Lung (tissue), 12 donors: ENCODE data around the gene CRABP2. TPM values are rescaled to one million over a fixed set of nuclear protein-coding genes. Genes with fewer than 3 reads are reported as not detected.

ENCODE experiments used
- ATAC-seq: fragments of 200-7000 bp; cut with Tn5 transposase; one replicate; pipeline ENCODE4 v1.9.1; 2020; ENCODE audit warnings: moderate number of reproducible peaks; ENCODE audit not compliant: insufficient read depth, low FRiP score
- DNase-seq, 3 donors: peaks; one replicate each; pipeline ENCODE4 v3.0.0-alpha.2; 2013 to 2017
- H3K27ac ChIP-seq, 2 donors: one replicate each; pipeline ENCODE4 v1.5.1; 2013; ENCODE audit warnings: mild to moderate bottlenecking in 2 of 2, moderate library complexity in 2 of 2, control low read depth in 1 of 2, inconsistent platforms in 1 of 2, low read depth in 1 of 2, low read length in 1 of 2
- H3K27me3 ChIP-seq, 3 donors: one replicate each; pipeline ENCODE4 v1.5.1; 2013; ENCODE audit warnings: low read length in 2 of 3; ENCODE audit not compliant: control insufficient read depth in 3 of 3, insufficient read depth in 3 of 3
- H3K36me3 ChIP-seq, 4 donors: one replicate each; pipeline ENCODE4 v1.5.1; 2013; ENCODE audit warnings: low read length in 4 of 4, mild to moderate bottlenecking in 1 of 4, moderate library complexity in 1 of 4; ENCODE audit not compliant: control insufficient read depth in 4 of 4, insufficient read depth in 4 of 4
- H3K4me1 ChIP-seq, 5 donors: one replicate each; pipeline ENCODE4 v1.5.1; 2013; ENCODE audit warnings: low read length in 5 of 5, mild to moderate bottlenecking in 2 of 5, moderate library complexity in 1 of 5; ENCODE audit not compliant: control insufficient read depth in 5 of 5, insufficient read depth in 5 of 5
- H3K4me3 ChIP-seq: one replicate; pipeline ENCODE4 v1.5.1; 2013; ENCODE audit warnings: mild to moderate bottlenecking, control low read depth, moderate library complexity
- H3K9ac ChIP-seq, 2 donors: one replicate each; pipeline ENCODE4 v1.5.1; 2013; ENCODE audit warnings: low read length in 2 of 2, control low read depth in 1 of 2; ENCODE audit not compliant: insufficient read depth in 1 of 2
- H3K9me3 ChIP-seq, 4 donors: one replicate each; pipeline ENCODE4 v1.5.1; 2013; ENCODE audit warnings: low read length in 3 of 4, mild to moderate bottlenecking in 1 of 4, moderate library complexity in 1 of 4; ENCODE audit not compliant: control insufficient read depth in 4 of 4, insufficient read depth in 3 of 4
- WGBS, 2 donors: extraction: QIAGEN DNeasy Blood & Tissue Kit; methylation state at CpG; one replicate each; pipeline ENCODE4 v1.1.7; 2013; 5-methylcytosine and 5-hydroxymethylcytosine counted together
- polyA plus RNA-seq, 2 donors: library from polyadenylated mRNA; stranded (reverse); fragments of 200-250 nt; gene quantifications; one replicate each; pipeline ENCODE4 v1.2.1, GENCODE V29; 2013
- total RNA-seq, 2 donors: library from RNA; depleted of rRNA in 1 of 2; stranded (reverse); fragments of >200 nt in 1 of 2; gene quantifications; one replicate each; pipeline ENCODE4 v1.2.1, GENCODE V29; 2014 to 2021
- TF ChIP-seq, protein P1 (sequence below): IDR thresholded peaks from 2 replicates; pipeline ENCODE4 v1.5.1; 2012; ENCODE audit warnings: mild to moderate bottlenecking; ENCODE audit errors: control extremely low read depth, extremely low read depth
- donor health status: control.
- donor health status: control.
- donor health status: Bipolar disorder and iron deficiency.
- donor health status: healthy.
- donor health status: DM: yes; HTN: yes; CAD: no.

CRABP2 gene
- total and polyA plus RNA-seq, 4 donors = 1.3 to 13.6 (median 4.9) TPM

DNA sequence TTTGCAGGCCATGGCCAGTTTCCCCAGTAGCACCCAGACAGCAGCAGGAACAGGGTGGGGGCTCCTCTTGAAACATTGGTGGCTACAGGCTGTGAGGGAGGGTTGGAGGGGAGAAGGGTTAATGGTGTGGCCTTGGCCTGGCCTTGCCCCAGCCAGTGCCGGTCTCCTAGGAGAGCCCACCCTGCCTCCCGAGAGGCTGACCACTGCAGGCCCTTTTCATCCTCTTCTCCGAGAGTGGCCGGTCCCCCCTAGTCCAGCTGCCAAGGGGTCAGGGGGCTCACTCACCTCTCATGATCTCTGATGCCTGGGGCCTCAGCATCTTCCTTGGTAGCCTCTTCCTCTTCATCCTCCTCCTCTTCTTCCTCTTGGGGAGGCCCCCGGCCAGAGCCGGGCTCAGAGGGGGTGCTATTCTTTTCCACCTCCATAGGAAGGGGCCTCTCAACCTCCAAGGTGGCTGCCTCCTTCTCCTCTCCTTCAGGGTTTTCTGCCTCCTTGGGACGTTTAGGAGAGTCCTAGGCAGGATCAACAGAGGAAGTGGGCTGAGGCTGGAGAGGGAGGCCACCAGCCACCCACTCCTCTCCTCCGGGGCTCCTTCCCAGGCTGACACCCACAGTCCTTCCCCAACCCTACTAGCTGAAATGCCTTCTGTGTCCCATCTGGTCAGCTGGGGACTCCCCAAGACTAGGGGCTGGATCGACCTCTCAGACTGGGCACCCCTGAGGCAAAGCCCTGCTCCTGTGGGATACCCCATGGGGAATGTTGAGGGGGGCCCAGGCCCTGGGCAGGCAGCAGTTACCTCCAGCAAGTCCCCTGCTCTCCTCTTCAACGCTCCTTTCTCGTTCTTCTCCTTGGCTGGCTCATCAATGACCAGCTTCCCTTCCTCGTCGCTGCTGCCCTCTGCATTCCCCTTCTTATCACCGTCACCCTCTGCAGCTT lies 38.3 kb upstream of the CRABP2 start:
- Histone ChIP-seq H3K36me3 (peaks cover 4 to 27% (median 11%) of the 10 kb centered on the region in 4 donors), H3K4me1 (peaks cover 9 to 39% (median 13%) of the 10 kb centered on the region in 5 donors), H3K9me3 (no peaks in the 10 kb centered on the region), H3K4me3 (no peak overlapping the region), H3K27ac (peak overlapping the region in 1 of 2 donors; percentile 26), H3K27me3 (no peaks in the 10 kb centered on the region), H3K9ac (no peak overlapping the region)
- TF ChIP-seq, protein P1, sequence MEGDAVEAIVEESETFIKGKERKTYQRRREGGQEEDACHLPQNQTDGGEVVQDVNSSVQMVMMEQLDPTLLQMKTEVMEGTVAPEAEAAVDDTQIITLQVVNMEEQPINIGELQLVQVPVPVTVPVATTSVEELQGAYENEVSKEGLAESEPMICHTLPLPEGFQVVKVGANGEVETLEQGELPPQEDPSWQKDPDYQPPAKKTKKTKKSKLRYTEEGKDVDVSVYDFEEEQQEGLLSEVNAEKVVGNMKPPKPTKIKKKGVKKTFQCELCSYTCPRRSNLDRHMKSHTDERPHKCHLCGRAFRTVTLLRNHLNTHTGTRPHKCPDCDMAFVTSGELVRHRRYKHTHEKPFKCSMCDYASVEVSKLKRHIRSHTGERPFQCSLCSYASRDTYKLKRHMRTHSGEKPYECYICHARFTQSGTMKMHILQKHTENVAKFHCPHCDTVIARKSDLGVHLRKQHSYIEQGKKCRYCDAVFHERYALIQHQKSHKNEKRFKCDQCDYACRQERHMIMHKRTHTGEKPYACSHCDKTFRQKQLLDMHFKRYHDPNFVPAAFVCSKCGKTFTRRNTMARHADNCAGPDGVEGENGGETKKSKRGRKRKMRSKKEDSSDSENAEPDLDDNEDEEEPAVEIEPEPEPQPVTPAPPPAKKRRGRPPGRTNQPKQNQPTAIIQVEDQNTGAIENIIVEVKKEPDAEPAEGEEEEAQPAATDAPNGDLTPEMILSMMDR = no peak
- WGBS, 2 donors = 84 to 85% methylated on average over 13 to 14 of the region's 14 CpGs
- no peak for DNase-seq
- ATAC-seq = no peak

DNA sequence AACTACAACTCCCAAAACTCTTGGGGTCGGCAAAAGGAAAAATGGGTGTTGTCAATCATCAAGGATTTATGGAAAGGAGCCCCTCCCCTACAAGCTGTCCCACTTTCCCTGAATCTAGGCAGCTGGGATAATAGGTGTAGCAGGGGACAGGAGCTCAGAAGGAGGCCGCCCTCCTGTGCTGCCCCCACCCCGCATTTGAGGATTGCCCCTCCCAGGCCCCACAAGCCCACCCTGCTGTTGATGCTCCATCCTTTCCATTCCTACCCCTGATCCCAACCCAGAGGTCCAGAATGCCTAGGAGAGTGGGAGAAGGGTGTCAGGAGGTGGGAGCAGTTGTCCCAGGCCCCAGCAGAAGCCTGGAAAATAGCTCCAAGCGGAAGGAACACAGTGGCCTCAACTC lies 37.4 kb upstream of the CRABP2 start:
- peaks cover 4 to 30% (median 13%) of the 10 kb centered on the region in 4 donors for H3K36me3 ChIP-seq
- 94 to 97% methylated on average over 4 of the region's 4 CpGs for WGBS, 2 donors
- H3K9ac ChIP-seq = no peak overlapping the region
- H3K4me1 ChIP-seq = peaks cover 4 to 30% (median 5%) of the 10 kb centered on the region in 5 donors
- no peaks in the 10 kb centered on the region for H3K9me3 ChIP-seq
- TF ChIP-seq, protein P1 = no peak
- no peaks in the 10 kb centered on the region for H3K27me3 ChIP-seq
- ATAC-seq (no peak), DNase-seq (no peak)
- no peak overlapping the region for H3K27ac ChIP-seq
- no peak overlapping the region for H3K4me3 ChIP-seq

DNA sequence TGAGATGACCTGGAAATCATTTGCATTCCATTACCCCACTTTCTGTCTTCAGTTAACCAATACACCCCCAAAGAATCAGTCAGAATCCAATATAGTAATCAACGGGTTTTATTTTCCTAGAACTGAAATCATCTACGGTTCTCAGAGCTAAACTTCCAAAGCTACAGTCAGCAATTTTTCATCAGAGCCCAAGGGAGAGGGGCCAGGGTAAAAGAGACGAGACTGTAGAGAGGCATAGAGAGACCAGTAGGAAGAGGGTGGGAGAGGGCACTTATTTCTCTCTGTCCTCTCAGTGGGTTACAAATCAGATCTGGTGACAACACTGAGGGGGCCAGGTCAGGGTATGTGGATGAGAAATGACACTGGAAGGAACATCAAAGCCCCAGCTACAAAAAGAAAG lies 36.6 kb upstream of the CRABP2 start:
- H3K27me3 ChIP-seq = no peaks in the 10 kb centered on the region
- DNase-seq (no peak), ATAC-seq (no peak)
- TF ChIP-seq, protein P1 = no peak
- WGBS, 2 donors = 85 to 89% methylated on average over 3 of the region's 3 CpGs
- no peak overlapping the region for H3K9ac ChIP-seq
- H3K9me3 ChIP-seq = no peaks in the 10 kb centered on the region
- no peak overlapping the region for H3K4me3 ChIP-seq
- peaks cover 4 to 32% (median 17%) of the 10 kb centered on the region in 4 donors for H3K36me3 ChIP-seq
- H3K4me1 ChIP-seq = peaks cover 0 to 23% (median 2%) of the 10 kb centered on the region in 5 donors
- H3K27ac ChIP-seq = peak overlapping the region in 1 of 2 donors; percentile 35
